Activated CD4-positive, CD25-positive, alpha-beta regulatory T cell treated with anti-CD3 and anti-CD28 coated beads, Interleukin-2, amount 50 U/mL, for 16 hours (primary cell): ENCODE results near the gene C3orf80.
"Not testable (repeated sequence)": the region's sequence is repeated elsewhere in the genome, so short reads cannot be mapped to it uniquely, and the experiment has no call there.

Source experiments
- DNase-seq: peaks from one replicate; pipeline ENCODE4 v3.0.0-alpha.2; 2020; ENCODE audit warnings: low read depth, low spot score

The C3orf80 gene

DNA sequence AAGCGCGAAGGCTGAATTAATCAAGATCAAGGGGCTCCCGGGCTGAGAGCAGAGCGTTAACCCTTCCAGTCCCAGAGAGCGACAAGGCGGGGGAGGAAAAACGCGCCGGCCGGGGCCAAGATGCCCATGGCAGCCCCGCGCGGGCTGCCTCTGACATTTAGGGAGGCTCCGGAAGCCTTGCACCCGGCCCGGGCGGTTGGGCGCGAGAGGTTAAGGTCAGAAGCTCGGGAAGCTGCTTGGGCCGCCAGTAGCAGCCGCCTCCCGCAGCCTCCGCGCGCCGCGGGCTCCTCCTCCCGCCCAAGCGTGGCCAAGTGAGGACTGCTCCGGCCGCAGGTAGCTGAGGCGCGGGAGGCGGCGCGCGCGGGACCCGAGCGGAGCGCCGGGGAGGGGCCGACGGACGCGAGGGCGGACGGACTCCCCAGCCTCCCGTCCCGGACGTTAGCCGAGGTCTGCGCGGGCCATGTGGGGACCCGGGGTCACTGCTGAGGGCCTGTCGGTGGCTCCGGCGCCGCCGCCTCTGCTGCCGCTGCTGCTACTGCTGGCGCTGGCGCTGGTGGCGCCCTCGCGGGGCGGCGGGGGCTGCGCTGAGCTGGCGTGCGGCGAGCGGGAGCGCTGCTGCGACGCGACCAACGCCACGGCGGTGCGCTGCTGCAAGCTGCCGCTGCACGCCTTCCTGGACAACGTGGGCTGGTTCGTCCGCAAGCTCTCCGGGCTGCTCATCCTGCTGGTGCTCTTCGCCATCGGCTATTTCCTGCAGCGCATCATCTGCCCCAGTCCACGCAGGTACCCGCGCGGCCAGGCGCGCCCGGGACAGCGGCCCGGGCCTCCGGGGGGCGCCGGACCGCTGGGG lies at the start of gene C3orf80:
TSS of gene C3orf80 (plus strand) at position 247 of the 850 bp plus-strand sequence. CDS start at position 461, 214 bp downstream.
- DNase-seq, result no peak

- DNase-seq, result no peak
Observed at GRCh38 chr3:160176923-160177322, 48.3 kb upstream of the C3orf80 start.

DNA sequence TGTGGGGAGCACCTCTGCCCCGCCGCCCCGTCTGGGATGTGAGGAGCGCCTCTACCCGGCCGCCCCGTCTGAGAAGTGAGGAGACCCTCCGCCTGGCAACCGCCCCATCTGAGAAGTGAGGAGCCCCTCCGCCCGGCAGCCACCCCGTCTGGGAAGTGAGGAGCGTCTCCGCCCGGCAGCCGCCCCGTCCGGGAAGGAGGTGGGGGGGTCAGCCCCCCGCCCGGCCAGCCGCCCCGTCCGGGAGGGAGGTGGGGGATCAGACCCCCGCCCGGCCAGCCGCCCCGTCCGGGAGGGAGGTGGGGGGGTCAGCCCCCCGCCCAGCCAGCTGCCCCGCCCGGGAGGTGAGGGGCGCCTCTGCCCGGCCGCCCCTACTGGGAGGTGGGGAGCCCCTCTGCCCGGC lies 46.6 kb upstream of the C3orf80 start:
- not testable (repeated sequence) for DNase-seq

DNA sequence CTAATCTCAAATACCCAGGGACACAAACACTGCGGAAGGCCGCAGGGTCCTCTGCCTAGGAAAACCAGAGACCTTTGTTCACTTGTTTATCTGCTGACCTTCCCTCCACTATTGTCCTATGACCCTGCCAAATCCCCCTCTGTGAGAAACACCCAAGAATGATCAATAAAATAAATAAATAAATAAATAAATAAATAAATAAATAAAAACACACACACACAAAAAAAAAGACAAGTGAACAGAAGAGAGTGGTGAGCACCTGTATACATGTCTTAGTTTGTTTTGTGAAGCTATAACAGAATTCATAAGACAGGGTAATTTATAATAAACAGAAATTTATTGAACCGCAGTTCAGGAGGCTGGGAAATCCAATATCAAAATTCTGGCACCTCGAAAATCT lies 45.8 kb upstream of the C3orf80 start:
- not testable (repeated sequence) for DNase-seq

GRCh38 chr3:160179906-160180305 lies 45.3 kb upstream of the C3orf80 start:
- no peak for DNase-seq

- DNase-seq, result no peak
Observed at GRCh38 chr3:160180581-160181216, 44.5 kb upstream of the C3orf80 start.

- no peak for DNase-seq
Observed at GRCh38 chr3:160183345-160184076, 41.7 kb upstream of the C3orf80 start.

DNA sequence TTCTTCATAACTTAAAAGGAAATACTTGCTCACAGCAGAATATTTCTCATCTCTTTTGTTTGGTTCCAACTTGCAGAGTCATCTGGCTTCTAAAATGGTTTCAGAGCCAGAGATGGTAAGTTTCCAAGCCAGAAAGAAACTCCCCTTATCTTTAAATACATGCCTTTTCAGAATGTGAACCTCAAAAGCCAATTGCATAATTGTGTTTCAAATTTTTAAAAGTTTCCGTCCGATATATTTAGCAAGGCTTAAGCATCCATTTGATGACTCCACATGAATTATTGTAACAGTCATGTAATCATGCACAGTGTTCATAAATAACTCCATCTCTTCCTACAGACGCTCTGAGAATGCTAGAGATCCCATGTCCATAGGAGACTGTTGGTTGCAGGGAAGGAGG lies 40.6 kb upstream of the C3orf80 start:
- DNase-seq, result no peak

GRCh38 chr3:160185751-160186150 lies 39.5 kb upstream of the C3orf80 start:
- no peak for DNase-seq

GRCh38 chr3:160187288-160187687 lies 37.9 kb upstream of the C3orf80 start:
- DNase-seq, result no peak

DNA sequence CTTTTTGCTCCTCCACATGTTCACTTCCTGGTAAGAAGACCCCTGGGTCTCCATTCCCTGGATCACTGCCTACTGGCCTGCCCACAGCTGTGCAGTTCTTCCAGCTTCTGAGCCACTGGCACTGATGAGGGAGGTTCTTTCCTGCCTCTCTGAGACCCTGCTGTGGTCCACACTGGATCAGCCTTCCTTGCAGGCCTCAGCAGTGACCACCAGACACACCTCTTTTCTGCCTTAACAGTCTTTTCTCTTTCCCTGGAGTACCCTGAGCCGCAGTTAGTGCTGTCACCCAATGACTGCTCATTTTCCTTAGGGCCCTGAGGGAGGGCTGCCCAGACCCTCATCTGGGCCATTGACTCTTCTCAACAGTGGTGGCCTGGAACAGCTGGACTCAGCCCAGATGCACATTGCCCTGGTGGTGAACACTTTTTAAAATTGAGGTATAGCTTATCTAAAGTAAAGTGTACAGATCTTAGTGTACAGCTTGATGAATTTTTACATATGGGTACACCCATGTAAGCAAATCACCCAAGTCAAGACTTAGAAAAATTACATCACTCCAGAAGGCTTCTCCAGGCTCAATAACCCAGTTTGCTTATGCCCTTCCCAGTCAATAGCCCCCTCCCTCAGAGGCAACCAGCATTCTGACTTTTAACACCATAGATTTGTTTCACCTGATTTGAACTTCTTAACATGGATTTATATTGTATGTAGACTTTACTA lies 32.8 kb upstream of the C3orf80 start:
- no peak for DNase-seq

GRCh38 chr3:160193644-160194192 lies 31.5 kb upstream of the C3orf80 start:
- DNase-seq, result no peak

DNA sequence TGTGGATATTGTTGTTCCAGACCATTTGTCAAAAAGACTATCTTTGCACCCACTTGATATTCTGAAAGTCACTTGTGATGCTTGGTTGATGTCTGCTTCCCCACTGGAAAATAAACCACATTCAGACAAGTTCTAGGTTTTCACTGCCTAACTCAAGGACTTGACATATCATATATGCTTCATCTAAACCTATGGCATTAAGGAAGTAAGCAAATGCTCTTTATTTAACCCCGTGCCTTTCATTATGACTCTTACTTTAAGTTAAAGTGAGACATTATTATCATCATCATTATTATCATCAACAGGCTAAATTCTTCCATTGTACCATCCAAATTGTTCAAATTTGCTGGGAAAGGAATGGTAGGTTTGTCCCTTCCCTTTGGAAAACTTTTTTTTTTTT lies 30.8 kb upstream of the C3orf80 start:
- no peak for DNase-seq

GRCh38 chr3:160195106-160195505 lies 30.1 kb upstream of the C3orf80 start:
- no peak for DNase-seq

DNA sequence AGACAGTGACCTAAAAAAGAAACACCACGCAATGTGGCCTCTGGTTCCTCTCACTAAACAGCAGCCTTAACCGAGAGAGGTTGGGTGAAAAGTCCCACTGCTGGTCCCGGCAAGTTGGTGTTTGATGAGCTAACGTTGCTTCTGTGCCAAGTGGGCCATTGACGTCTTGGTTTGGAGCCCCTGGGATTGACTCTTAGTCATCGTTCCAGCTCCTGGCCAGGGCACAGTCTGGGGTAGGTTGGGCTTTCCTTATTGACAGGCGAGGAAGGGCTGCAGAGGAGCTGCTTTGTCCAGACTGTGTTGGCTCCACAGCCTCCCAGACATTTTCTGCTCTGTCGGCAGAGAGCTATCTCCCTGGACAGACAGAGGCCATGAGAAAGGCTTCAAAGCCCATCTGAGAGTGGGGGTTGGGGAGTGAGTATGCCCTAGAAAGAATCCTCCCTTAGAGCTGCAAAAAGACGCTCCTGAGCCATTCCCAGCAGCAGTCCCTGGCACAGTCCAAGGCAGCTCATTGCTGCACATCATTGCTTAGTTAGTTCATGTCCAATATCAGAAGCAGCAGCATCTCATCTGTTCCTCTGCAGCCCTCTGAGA lies 28.6 kb upstream of the C3orf80 start:
- DNase-seq, result no peak

DNA sequence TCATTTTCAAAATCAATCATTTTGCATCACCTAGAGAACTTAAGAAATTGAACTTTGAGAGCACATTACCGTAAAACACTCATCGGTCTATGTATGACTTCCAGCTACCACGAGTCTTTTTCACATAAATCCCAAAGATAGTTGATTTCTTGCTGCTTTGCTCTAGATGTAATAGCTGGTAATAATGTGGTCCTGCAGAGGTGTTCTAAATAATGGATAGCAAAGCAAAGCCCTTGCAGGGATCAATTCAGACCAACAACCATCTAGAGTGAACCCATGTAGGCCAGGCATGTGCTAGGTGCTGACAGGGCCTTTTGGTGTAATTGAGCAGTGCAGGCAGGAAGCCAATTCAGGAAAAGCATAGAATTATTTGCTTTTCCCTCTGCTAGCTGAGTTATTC lies 26.1 kb upstream of the C3orf80 start:
- DNase-seq, result no peak

DNA sequence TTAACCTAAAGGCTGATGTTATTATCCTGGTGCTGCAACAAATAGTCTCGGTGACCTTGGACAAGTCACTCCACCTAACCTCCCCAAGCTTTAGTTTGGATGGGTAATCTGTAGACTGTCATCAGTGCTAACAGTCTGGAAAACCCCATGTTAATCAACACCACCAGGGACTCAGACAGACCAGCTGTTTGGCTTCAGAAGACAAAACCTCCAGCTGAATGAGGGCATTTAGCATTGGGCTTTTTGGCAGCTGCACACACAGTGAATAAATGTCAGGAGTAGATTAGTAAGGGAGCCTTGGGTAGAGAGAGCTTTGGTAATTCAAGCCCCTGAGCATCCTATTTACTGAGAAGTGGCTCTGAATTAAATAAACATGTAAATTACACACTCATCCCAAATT lies 24.9 kb upstream of the C3orf80 start:
- DNase-seq, result no peak

DNA sequence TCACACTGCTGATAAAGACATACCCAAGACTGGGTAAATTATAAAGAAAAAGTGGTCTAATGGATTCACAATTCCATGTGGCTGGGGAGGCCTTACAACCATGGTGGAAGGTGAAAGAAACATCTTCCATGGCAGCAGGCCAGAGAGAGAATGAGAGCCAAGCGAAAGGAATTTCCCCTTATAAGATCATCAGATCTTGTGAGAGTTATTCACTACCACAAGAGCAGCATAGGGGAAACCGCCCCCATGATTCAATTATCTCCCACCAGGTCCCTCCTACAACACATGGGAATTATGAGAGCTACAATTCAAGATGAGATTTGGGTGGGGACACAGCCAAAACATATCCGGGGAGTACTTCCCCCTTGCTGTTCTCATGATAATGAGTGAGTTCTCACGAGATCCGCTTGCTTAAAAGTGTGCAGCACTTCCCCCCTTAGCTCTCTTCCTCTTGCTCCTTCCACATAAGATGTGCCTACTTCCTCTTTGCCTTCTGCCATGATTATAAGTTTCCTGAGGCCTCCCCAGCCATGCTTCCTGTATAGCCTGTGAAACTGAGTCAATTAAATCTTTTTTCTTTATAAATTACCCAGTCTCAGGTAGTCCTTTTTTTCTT lies 20.7 kb upstream of the C3orf80 start:
- DNase-seq, result not testable (repeated sequence)

DNA sequence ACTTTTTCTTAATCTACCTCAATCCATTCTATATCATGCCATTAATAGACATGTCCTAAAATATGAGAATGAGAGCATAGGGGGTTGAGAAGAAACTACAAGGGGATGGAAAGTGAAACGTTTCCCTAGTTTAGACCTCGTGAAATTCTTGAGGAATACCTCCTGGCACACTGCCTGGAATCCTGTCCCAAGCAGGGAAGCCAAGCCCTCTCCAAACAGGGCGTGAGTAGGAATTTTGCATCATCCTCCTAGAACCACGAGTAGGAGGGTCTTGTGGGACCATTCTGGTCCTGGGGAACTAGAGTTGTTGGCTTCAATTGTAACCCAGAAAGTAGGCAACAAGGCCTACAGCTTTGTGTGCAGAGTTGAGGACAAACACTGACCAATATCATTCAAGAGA lies 19.6 kb upstream of the C3orf80 start:
- DNase-seq, result no peak

DNA sequence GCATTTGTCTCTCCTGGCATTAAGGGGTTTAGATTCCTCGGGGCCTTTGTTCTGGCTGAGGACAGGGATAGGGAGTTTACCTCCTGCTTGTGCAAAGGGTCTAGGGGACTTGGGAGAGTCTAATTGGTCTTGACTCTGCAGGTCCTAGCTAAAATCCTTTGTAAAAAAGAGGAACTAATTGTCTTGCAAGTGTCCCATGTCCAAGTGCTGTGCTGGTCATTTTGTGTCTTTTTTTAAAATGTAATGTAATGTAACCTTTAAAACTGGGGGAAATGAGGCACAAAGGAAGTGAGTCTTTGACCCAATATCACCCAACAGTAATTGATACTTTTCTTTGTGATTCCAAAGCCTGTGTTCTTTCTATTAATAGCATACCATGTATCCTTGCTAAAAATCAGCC lies 14.9 kb upstream of the C3orf80 start:
- no peak for DNase-seq

GRCh38 chr3:160210799-160211221 lies 14.4 kb upstream of the C3orf80 start:
- no peak for DNase-seq
